HepG2 (cell line): ENCODE results near the gene GPD1. TPM values are rescaled to one million over a fixed set of nuclear protein-coding genes. Genes with fewer than 3 reads are reported as not detected.

Experiments
- AHR ChIP-seq: IDR thresholded peaks from 2 replicates; pipeline ENCODE4 v1.6.1; 2018; ENCODE audit warnings: missing genetic modification reagents, missing compliant biosample characterization
- FOXJ3 ChIP-seq: sonication (generic); formaldehyde crosslinking; IDR thresholded peaks from 2 replicates; pipeline ENCODE4 v1.4.0; 2020; ENCODE audit warnings: missing genetic modification reagents, mild to moderate bottlenecking, borderline replicate concordance
- HNRNPL ChIP-seq: fragments of 200-400 bp; formaldehyde crosslinking; IDR thresholded peaks from 2 replicates; pipeline ENCODE4 v1.6.1; 2017; ENCODE audit warnings: mild to moderate bottlenecking, low read depth, low read length
- IRF2 ChIP-seq: IDR thresholded peaks from 2 replicates; pipeline ENCODE4 v1.6.1; 2018; ENCODE audit warnings: missing genetic modification reagents, missing compliant biosample characterization
- KLF9 ChIP-seq: IDR thresholded peaks from 2 replicates; pipeline ENCODE4 v1.6.1; 2016; ENCODE audit warnings: low read depth
- MBD4 ChIP-seq: IDR thresholded peaks from 2 replicates; pipeline ENCODE4 v1.6.1; 2012; ENCODE audit warnings: low read length, inconsistent platforms, borderline replicate concordance
- NR2F1 ChIP-seq, 2 experiments: fragments of 450-650 bp in 1 of 2; formaldehyde crosslinking in 1 of 2; IDR thresholded peaks; 2 replicates each; pipeline versions ENCODE4 v1.5.0 to v1.6.1; 2016 to 2020; ENCODE audit warnings: mild to moderate bottlenecking in 1 of 2, missing compliant biosample characterization in 1 of 2, missing genetic modification reagents in 1 of 2, moderate library complexity in 1 of 2
- RERE ChIP-seq: IDR thresholded peaks from 2 replicates; pipeline ENCODE4 v1.6.1; 2016; ENCODE audit warnings: low read depth, missing genetic modification reagents, missing compliant biosample characterization
- ZMYM2 ChIP-seq: sonication (generic); formaldehyde crosslinking; IDR thresholded peaks from 2 replicates; pipeline ENCODE4 v1.8.0; 2022; ENCODE audit warnings: mild to moderate bottlenecking, missing genetic modification reagents
- polyA plus RNA-seq, 8 experiments: library from polyadenylated mRNA; depleted of rRNA in 3 of 8; stranded (reverse) in 7 of 8; unstranded in 1 of 8; fragments of >200 nt; fragmentation: Illumina TruSeq in 4 of 8; extraction: Trizol in 4 of 8; gene quantifications; 2 replicates each; pipeline versions ENCODE4 v1.2.1 to v1.2.3, GENCODE V29; 2011 to 2016; ENCODE audit warnings: low read depth in 4 of 8, missing spikeins in 1 of 8, mixed read lengths in 1 of 8; ENCODE audit not compliant: insufficient read depth in 1 of 8
- total RNA-seq, 5 experiments: library from RNA; depleted of rRNA; stranded (reverse); fragments of >200 nt; fragmentation: Illumina TruSeq; extraction: Trizol; gene quantifications; 2 replicates each; pipeline ENCODE4 v1.2.3, GENCODE V29; 2016; ENCODE audit warnings: low read depth in 1 of 5
- TF ChIP-seq, protein P1 (sequence below): sonication (generic); formaldehyde crosslinking; IDR thresholded peaks from 2 replicates; pipeline ENCODE4 v1.9.0; 2021; ENCODE audit warnings: missing genetic modification reagents, mild to moderate bottlenecking, borderline replicate concordance
- TF ChIP-seq, protein P2 (sequence below): sonication (generic); formaldehyde crosslinking; IDR thresholded peaks from 2 replicates; pipeline ENCODE4 v1.8.0; 2022; ENCODE audit warnings: missing genetic modification reagents, low read depth, mild to moderate bottlenecking, borderline replicate concordance
- TF ChIP-seq, protein P3 (sequence below): sonication (generic); formaldehyde crosslinking; IDR thresholded peaks from one replicate; pipeline ENCODE4 v1.5.1; 2020; ENCODE audit warnings: mild to moderate bottlenecking, missing genetic modification reagents; ENCODE audit errors: not compliant biosample characterization

GPD1 gene
- total and polyA plus RNA-seq, 2 of the 13 experiments (the other 11 are each of a cell fraction or from before 2014, with no cell fraction given), result 3.7 to 30.6 TPM

DNA sequence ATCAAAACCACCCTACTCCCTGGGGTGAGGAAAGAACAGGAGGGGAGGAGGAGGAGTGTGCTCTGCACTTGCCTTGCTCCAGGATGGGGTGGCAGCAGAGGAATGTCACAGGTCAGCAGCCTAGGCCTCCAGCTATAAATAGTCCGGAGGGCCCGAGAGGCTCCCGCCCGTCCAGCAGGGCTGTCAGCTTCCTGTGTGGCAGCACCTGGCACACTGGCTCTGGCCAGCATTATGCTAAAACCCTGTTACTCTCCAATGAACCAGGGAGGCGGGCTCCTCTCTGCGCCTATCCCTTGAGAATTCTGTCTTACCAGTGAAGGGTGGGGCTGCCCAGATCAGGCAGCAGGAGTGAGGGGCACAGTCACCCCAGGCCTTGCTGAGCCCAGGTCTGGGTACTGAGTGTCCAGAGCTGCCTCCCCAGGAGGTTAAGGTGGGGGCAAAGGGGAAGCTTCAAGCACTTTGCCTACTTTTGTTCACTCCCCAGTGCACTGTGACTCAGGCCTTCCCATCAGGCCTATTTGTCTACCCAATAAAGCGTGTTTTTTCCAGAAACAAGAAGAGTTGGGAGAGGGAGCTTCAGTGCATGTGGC, 7.0 kb downstream of the GPD1 start (continued):
- TF ChIP-seq, protein P1, sequence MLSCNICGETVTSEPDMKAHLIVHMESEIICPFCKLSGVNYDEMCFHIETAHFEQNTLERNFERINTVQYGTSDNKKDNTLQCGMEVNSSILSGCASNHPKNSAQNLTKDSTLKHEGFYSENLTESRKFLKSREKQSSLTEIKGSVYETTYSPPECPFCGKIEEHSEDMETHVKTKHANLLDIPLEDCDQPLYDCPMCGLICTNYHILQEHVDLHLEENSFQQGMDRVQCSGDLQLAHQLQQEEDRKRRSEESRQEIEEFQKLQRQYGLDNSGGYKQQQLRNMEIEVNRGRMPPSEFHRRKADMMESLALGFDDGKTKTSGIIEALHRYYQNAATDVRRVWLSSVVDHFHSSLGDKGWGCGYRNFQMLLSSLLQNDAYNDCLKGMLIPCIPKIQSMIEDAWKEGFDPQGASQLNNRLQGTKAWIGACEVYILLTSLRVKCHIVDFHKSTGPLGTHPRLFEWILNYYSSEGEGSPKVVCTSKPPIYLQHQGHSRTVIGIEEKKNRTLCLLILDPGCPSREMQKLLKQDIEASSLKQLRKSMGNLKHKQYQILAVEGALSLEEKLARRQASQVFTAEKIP (CRISPR knock-in tag), result no peak
- TF ChIP-seq KLF9 (CRISPR knock-in tag) (no peak), NR2F1 (CRISPR knock-in tag; IDR thresholded peaks at IDR 0.05) (peak in 1 of 2 experiments; percentile 30; a peak in 1 of 4 replicates), MBD4 (no peak), AHR (0 out of 2 replicates have a peak, but pooled peaks have one; percentile 13), HNRNPL (peak; percentile 92), FOXJ3 (CRISPR knock-in tag) (0 out of 2 replicates have a peak, but pooled peaks have one; percentile 30), IRF2 (CRISPR knock-in tag) (no peak), RERE (CRISPR knock-in tag) (no peak), ZMYM2 (no peak)
- TF ChIP-seq, protein P2, sequence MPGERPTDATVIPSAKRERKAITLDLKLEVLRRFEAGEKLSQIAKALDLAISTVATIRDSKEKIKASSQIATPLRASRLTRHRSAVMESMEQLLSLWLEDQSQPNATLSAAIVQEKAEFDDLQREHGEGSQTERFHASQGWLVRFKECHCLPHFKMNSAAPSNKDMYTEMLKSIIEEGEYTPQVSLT, result no peak
- TF ChIP-seq, protein P3, sequence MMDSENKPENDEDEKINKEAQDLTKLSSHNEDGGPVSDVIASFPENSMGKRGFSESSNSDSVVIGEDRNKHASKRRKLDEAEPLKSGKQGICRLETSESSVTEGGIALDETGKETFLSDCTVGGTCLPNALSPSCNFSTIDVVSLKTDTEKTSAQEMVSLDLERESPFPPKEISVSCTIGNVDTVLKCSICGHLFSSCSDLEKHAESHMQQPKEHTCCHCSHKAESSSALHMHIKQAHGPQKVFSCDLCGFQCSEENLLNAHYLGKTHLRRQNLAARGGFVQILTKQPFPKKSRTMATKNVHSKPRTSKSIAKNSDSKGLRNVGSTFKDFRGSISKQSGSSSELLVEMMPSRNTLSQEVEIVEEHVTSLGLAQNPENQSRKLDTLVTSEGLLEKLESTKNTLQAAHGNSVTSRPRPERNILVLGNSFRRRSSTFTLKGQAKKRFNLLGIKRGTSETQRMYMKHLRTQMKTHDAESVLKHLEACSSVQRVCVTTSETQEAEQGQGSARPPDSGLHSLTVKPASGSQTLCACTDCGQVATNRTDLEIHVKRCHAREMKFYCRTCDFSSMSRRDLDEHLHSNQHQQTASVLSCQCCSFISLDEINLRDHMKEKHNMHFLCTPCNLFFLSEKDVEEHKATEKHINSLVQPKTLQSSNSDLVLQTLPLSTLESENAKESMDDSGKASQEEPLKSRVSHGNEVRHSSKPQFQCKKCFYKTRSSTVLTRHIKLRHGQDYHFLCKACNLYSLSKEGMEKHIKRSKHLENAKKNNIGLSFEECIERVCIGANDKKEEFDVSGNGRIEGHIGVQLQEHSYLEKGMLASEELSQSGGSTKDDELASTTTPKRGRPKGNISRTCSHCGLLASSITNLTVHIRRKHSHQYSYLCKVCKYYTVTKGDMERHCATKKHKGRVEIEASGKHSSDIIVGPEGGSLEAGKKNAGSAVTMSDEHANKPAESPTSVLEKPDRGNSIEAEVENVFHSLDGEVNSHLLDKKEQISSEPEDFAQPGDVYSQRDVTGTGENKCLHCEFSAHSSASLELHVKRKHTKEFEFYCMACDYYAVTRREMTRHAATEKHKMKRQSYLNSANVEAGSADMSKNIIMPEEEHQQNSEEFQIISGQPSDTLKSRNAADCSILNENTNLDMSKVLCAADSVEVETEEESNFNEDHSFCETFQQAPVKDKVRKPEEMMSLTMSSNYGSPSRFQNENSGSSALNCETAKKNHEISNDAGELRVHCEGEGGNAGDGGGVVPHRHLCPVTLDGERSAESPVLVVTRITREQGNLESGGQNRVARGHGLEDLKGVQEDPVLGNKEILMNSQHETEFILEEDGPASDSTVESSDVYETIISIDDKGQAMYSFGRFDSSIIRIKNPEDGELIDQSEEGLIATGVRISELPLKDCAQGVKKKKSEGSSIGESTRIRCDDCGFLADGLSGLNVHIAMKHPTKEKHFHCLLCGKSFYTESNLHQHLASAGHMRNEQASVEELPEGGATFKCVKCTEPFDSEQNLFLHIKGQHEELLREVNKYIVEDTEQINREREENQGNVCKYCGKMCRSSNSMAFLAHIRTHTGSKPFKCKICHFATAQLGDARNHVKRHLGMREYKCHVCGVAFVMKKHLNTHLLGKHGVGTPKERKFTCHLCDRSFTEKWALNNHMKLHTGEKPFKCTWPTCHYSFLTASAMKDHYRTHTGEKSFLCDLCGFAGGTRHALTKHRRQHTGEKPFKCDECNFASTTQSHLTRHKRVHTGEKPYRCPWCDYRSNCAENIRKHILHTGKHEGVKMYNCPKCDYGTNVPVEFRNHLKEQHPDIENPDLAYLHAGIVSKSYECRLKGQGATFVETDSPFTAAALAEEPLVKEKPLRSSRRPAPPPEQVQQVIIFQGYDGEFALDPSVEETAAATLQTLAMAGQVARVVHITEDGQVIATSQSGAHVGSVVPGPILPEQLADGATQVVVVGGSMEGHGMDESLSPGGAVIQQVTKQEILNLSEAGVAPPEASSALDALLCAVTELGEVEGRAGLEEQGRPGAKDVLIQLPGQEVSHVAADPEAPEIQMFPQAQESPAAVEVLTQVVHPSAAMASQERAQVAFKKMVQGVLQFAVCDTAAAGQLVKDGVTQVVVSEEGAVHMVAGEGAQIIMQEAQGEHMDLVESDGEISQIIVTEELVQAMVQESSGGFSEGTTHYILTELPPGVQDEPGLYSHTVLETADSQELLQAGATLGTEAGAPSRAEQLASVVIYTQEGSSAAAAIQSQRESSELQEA, result no peak
